Right renal pelvis (tissue), 4 donors: ENCODE measurements around the gene MARCHF2. TPM values are rescaled to one million over a fixed set of nuclear protein-coding genes. Genes with fewer than 3 reads are reported as not detected.
A peak's percentile ranks its signal among the peaks of the same experiment; 100 is the strongest.
"Not testable (repeated sequence)": the region's sequence is repeated elsewhere in the genome, so short reads cannot be mapped to it uniquely, and the experiment has no call there.

ENCODE experiments used
- DNase-seq, 4 donors: peaks; one replicate each; pipeline ENCODE4 v3.0.0-alpha.2; 2013; ENCODE audit warnings: low read depth in 4 of 4, low spot score in 3 of 4, missing footprints in 1 of 4
- polyA plus RNA-seq, 4 donors: library from polyadenylated mRNA; unstranded; fragments of 120-200 nt; gene quantifications; one replicate each; pipeline ENCODE4 v1.2.1, GENCODE V29; 2013; ENCODE audit not compliant: insufficient read length in 4 of 4

The MARCHF2 gene
- polyA plus RNA-seq, result 10 to 100 TPM; 12.8 to 18.6 (median 13.5) TPM

- peak; percentile 91 to 94 (median 92) for DNase-seq
Observed at GRCh38 chr19:8412783-8413628, at the start of gene MARCHF2. MARCHF2 (plus strand) TSS chr19:8413305; CDS start chr19:8421841, 8,536 bp downstream.

- no peak for DNase-seq
Observed at GRCh38 chr19:8363803-8364771, 49.0 kb upstream of the MARCHF2 start, which contains the start of gene ANGPTL4. ANGPTL4 (plus strand) TSS chr19:8364155; CDS start chr19:8364322, 167 bp downstream.

GRCh38 chr19:8366121-8366581 is 47.0 kb upstream of the MARCHF2 start:
- no peak for DNase-seq

GRCh38 chr19:8366961-8367326 is 46.2 kb upstream of the MARCHF2 start:
- no peak for DNase-seq

GRCh38 chr19:8367327-8368001 is 45.6 kb upstream of the MARCHF2 start:
- DNase-seq, result peak in 3 of 4 donors; percentile 82 to 92 (median 87)

- no peak for DNase-seq
Observed at GRCh38 chr19:8370176-8371010, 42.7 kb upstream of the MARCHF2 start.

GRCh38 chr19:8371011-8371804 is 41.9 kb upstream of the MARCHF2 start:
- no peak for DNase-seq

GRCh38 chr19:8373867-8374813 is 39.0 kb upstream of the MARCHF2 start:
- no peak for DNase-seq

- not testable (repeated sequence) for DNase-seq
Observed at GRCh38 chr19:8375766-8376165, 37.3 kb upstream of the MARCHF2 start.

- DNase-seq, result not testable (repeated sequence)
Observed at GRCh38 chr19:8376373-8376974, 36.6 kb upstream of the MARCHF2 start.

- DNase-seq, result no peak
Observed at GRCh38 chr19:8377598-8377997, 35.5 kb upstream of the MARCHF2 start.

- not testable (repeated sequence) for DNase-seq
Observed at GRCh38 chr19:8379156-8379891, 33.8 kb upstream of the MARCHF2 start.

GRCh38 chr19:8384569-8384968 is 28.5 kb upstream of the MARCHF2 start:
- DNase-seq, result not testable (repeated sequence)

GRCh38 chr19:8385103-8385502 is 28.0 kb upstream of the MARCHF2 start:
- DNase-seq, result not testable (repeated sequence)

GRCh38 chr19:8385566-8385965 is 27.5 kb upstream of the MARCHF2 start:
- not testable (repeated sequence) for DNase-seq

- not testable (repeated sequence) for DNase-seq
Observed at GRCh38 chr19:8386419-8386818, 26.7 kb upstream of the MARCHF2 start.
